MM.1S (cell line): Measurements from ENCODE around the gene PM20D2.

ENCODE experiments used
- DNase-seq: peaks from one replicate; pipeline ENCODE4 v3.0.0-alpha.2; 2015
- H2AFZ ChIP-seq: fragments of 300-600 bp; sonication (generic); 2 replicates; pipeline ENCODE4 v1.6.0; 2016; ENCODE audit warnings: antibody characterized with exemption, low read length
- H3F3A ChIP-seq: fragments of 300-600 bp; sonication (generic); 2 replicates; pipeline ENCODE4 v1.6.1; 2016; ENCODE audit warnings: mild to moderate bottlenecking, antibody characterized with exemption, low read length, moderate library complexity, mixed read lengths; ENCODE audit not compliant: insufficient read depth
- H3K27ac ChIP-seq: fragments of 300-600 bp; sonication (generic); 2 replicates; pipeline ENCODE4 v1.5.1; 2016; ENCODE audit warnings: mild to moderate bottlenecking, low read length
- H3K27me3 ChIP-seq: fragments of 300-600 bp; sonication (generic); replicated peaks from 2 replicates; pipeline ENCODE4 v1.6.0; 2016; ENCODE audit warnings: low read length; ENCODE audit not compliant: insufficient read depth
- H3K36me3 ChIP-seq: fragments of 300-600 bp; sonication (generic); replicated peaks from 2 replicates; pipeline ENCODE4 v1.6.1; 2016; ENCODE audit warnings: mild to moderate bottlenecking, low read length, mixed read lengths; ENCODE audit not compliant: insufficient read depth
- H3K4me1 ChIP-seq: fragments of 300-600 bp; sonication (generic); 2 replicates; pipeline ENCODE4 v1.6.1; 2016; ENCODE audit warnings: low read length, mixed read lengths
- H3K4me2 ChIP-seq: fragments of 300-600 bp; sonication (generic); 2 replicates; pipeline ENCODE4 v1.6.0; 2016; ENCODE audit warnings: low read depth, low read length
- H3K4me3 ChIP-seq: fragments of 300-600 bp; sonication (generic); 2 replicates; pipeline ENCODE4 v1.5.1; 2016; ENCODE audit warnings: low read length, mixed read lengths
- H3K79me2 ChIP-seq: fragments of 300-600 bp; sonication (generic); 2 replicates; pipeline ENCODE4 v1.6.1; 2016; ENCODE audit warnings: mixed run types, low read length, mixed read lengths
- H3K9ac ChIP-seq: fragments of 300-600 bp; sonication (generic); 2 replicates; pipeline ENCODE4 v1.6.1; 2016; ENCODE audit warnings: low read length, mixed read lengths
- H3K9me2 ChIP-seq: fragments of 300-600 bp; sonication (generic); replicated peaks from 2 replicates; pipeline ENCODE4 v1.6.1; 2016; ENCODE audit warnings: mild to moderate bottlenecking, low read length, mixed read lengths; ENCODE audit not compliant: insufficient read depth
- H3K9me3 ChIP-seq: fragments of 300-600 bp; sonication (generic); replicated peaks from 2 replicates; pipeline ENCODE4 v1.6.1; 2016; ENCODE audit warnings: mild to moderate bottlenecking, low read length, mixed read lengths; ENCODE audit not compliant: insufficient read depth
- H4K20me1 ChIP-seq: fragments of 300-600 bp; sonication (generic); 2 replicates; pipeline ENCODE4 v1.6.1; 2016; ENCODE audit warnings: mild to moderate bottlenecking, low read length, moderate library complexity, mixed read lengths; ENCODE audit not compliant: insufficient read depth
- CTCF ChIP-seq: fragments of 300-600 bp; sonication (generic); IDR thresholded peaks from 2 replicates; pipeline ENCODE4 v1.5.1; 2016; ENCODE audit warnings: antibody characterized with exemption, low read length, mixed read lengths
- EZH2 ChIP-seq: fragments of 300-600 bp; sonication (generic); optimal IDR thresholded peaks from 2 replicates; pipeline ENCODE3; 2017; ENCODE audit warnings: low read depth, mild to moderate bottlenecking, antibody characterized with exemption, low read length, mixed read lengths
- EZH2phosphoT487 ChIP-seq: fragments of 300-600 bp; sonication (generic); IDR thresholded peaks from 2 replicates; pipeline ENCODE4 v1.6.1; 2018; ENCODE audit warnings: antibody characterized with exemption, low read length

PM20D2 gene

GRCh38 chr6:89161326-89162046 lies 15.6 kb downstream of the PM20D2 start:
- Histone ChIP-seq H3K9ac (no peak overlapping the region), H3K9me2 (no peaks in the 10 kb centered on the region), H2AFZ (no peak overlapping the region), H3K9me3 (no peaks in the 10 kb centered on the region), H3K4me2 (no peak overlapping the region), H3F3A (0 out of 2 replicates have a peak, but pooled peaks cover under 1% of the 10 kb centered on the region), H3K4me1 (no peaks in the 10 kb centered on the region), H3K4me3 (no peak overlapping the region), H3K27me3 (no peaks in the 10 kb centered on the region), H4K20me1 (no peaks in the 10 kb centered on the region), H3K27ac (no peak overlapping the region), H3K79me2 (peaks cover 28% of the 10 kb centered on the region), H3K36me3 (peaks cover 9% of the 10 kb centered on the region; the same call in 1 of the 2 replicates)
- TF ChIP-seq EZH2: no peak
- TF ChIP-seq CTCF: no peak
- no peak for TF ChIP-seq EZH2phosphoT487
- no peak for DNase-seq

- H3K4me2 ChIP-seq: no peak overlapping the region
- 0 out of 2 replicates have a peak, but pooled peaks cover 2% of the 10 kb centered on the region for H3F3A ChIP-seq
- H3K4me1 ChIP-seq: no peaks in the 10 kb centered on the region
- peaks cover 25% of the 10 kb centered on the region for H3K79me2 ChIP-seq
- no peak for DNase-seq
- no peak overlapping the region for H3K27ac ChIP-seq
- H4K20me1 ChIP-seq: no peaks in the 10 kb centered on the region
- H3K9me2 ChIP-seq: no peaks in the 10 kb centered on the region
- H3K36me3 ChIP-seq: peaks cover 9% of the 10 kb centered on the region; the same call in 1 of the 2 replicates
- H3K27me3 ChIP-seq: no peaks in the 10 kb centered on the region
- no peak overlapping the region for H3K9ac ChIP-seq
- no peak for TF ChIP-seq EZH2phosphoT487
- no peak for TF ChIP-seq EZH2
- TF ChIP-seq CTCF: no peak
- no peaks in the 10 kb centered on the region for H3K9me3 ChIP-seq
- H2AFZ ChIP-seq: no peak overlapping the region
- no peak overlapping the region for H3K4me3 ChIP-seq
Measured at GRCh38 chr6:89162047-89162371, 16.2 kb downstream of the PM20D2 start.

- TF ChIP-seq EZH2: no peak
- no peak for TF ChIP-seq CTCF
- TF ChIP-seq EZH2phosphoT487: no peak
- Histone ChIP-seq H3K27ac (no peak overlapping the region), H3K36me3 (no peaks in the 10 kb centered on the region), H3K4me2 (no peak overlapping the region), H3K9me3 (no peaks in the 10 kb centered on the region), H3K9ac (no peak overlapping the region), H3K4me3 (no peak overlapping the region), H4K20me1 (no peaks in the 10 kb centered on the region), H3K79me2 (no peaks in the 10 kb centered on the region), H3K9me2 (no peaks in the 10 kb centered on the region), H2AFZ (no peak overlapping the region), H3K27me3 (no peaks in the 10 kb centered on the region), H3K4me1 (no peaks in the 10 kb centered on the region), H3F3A (peaks cover 8% of the 10 kb centered on the region)
- no peak for DNase-seq
Measured at GRCh38 chr6:89172131-89172530, 26.3 kb downstream of the PM20D2 start.
